Measurements from ENCODE around the gene USP31.
"Not testable (repeated sequence)": the region's sequence is repeated elsewhere in the genome, so short reads cannot be mapped to it uniquely, and the experiment has no call there.

USP31 gene

DNA sequence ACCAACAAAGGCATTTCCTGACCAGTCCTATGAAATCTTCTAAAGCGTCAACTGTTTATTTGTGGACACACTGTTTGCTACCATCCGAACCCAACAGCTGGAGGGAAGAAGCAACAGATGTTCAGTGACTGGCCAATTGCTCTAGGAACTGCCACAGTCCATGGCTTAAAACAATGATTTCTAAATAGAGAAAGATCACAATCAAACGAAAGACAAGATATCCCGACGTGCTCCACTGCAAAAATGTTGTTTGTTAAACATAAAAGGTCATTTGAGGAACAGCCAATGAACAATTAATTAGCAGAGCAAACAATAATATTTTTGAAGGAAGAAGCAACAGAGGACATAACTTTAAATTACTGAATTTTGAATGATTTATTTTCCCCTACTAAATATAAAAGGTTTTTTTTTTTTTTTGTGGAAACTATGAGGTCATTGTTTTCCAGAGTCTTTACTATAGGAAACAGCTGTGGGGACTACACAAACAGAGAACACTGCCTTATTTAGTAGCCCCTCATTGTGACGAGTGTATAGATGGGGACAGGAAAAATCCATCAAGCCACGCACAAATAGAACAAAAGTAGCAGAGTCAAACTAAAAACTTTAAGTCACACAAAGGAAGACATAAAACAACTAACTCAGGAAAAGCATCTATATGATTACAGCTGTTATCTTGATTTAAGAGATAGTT, 17.2 kb downstream of the USP31 start:
- no peak for DNase-seq

DNA sequence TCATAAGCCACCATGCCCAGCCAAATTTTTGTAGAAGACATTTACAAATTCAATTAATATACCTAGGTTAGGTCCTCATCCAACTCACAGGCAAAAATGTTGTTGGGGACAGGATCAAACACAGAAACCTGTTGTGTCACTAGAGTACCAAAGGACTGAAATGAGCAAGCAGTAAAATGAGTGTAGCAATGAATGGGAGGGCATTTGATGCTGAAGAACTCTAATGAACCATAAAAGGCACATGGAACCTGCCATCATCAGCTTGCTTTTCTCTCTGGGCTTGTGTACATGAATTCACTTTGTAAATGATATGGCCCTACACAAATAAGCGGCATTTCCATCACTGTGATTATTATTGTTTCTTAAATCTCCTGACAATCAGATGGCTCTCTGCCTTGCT, 17.8 kb downstream of the USP31 start:
- no peak for DNase-seq

DNA sequence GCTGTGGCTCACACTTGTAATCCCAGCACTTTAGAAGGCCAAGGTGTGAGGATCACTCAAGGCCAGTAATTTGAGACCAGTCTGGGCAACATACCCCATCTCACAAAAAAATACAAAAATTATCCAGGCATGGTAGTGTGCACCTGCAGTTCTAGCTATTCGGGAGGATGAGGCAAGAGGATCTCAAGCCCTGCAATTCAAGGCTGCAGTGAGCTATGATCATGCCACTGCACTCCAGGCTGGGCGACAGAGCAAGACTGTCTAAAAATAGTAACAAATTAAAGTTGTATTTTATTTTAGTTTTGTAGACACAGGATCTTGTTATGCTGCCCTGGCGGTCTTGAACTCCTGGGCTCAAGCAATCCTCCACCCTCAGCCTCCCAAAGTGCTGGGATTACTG, 18.2 kb downstream of the USP31 start:
- DNase-seq: no peak

DNA sequence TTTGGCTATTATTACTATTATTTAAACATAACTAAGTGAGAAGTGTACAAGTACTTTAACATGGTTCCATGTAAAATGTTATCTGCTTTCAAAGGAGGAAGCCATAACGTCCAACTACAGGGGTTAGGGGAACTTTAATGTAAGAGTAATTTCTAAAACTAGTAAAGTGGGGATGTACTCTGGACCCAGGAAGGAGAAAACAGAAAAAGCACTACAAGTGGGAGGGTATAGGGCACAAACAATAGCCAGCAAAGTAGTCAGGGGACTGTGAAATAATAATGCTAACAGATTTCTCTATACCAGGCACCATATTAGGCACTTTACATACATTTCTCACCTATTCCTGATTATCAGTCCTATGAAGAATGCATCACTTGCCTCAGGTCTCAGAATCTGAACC, 19.6 kb downstream of the USP31 start:
- DNase-seq: no peak

DNA sequence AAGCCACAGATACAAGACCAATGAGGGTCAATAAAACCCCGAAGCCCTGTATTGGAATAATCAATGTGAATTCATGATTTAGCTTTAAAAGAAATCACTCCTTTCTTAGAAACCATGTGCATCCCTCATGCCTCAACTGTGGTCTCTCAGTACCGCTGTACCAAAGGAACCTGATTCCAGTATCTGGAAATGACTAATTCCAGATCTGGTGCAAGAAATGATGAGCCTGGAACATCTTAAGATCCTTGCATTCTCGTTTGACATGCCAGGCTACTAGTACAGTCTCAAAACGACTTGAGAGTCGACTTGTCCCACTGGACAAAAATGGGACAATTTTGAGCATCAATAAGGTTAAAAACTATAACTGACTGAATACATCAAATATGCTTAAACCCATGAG, 21.2 kb downstream of the USP31 start:
- no peak for DNase-seq

DNA sequence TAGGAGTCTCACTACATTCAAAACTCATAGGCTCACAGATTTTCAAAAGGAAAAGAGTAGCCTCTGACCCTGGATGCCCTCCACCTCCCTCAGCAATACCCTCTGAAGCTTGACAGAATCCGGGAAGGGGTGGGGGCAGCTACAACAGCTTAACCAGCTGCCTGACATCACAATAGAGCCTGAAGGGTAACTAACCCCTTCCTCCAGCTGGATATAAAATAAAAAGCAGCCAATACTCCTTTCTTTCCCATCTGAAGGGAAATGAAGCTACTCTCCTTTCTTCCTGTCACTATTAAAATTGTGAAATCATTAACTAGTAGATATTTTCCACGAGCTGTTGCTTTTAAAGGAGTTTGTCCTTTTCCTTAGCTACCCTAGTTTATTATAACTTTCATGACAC, 24.0 kb downstream of the USP31 start:
- DNase-seq: no peak

DNA sequence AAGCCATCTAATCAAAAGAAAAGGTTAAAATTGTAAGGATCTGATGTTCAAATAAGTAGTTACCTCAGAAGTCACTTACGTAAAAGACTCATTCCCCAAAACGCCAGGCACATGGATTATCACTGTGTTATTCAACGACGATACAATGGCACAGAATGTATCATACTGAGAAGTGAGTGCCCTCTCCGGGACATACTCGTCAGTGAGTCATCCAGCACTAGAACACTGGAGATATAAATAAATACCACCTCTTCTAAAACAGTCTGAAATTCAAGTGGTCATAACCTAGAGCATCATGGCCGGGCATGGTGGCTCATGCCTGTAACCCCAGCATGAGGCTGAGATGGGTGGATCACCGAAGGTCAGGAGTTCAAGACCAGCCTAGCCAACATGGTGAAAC, 24.9 kb downstream of the USP31 start:
- DNase-seq: no peak

DNA sequence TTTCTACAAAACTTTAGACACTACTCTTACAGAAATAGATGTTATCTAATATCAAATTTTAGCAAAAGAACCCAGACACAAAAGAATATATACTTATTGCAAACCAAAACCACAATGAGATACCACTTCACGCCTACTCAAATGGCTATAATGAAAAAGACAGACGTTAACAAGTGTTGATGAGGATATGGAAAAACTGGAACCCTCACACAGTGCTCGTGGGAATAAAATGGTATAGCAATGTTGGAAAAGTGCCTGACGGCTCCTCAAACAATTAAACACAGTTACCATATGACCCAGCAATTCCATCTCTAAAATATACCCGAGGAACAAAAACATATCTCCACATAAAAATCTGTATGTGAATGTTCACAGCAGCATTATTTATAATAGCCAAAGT, 27.1 kb downstream of the USP31 start:
- DNase-seq: no peak

DNA sequence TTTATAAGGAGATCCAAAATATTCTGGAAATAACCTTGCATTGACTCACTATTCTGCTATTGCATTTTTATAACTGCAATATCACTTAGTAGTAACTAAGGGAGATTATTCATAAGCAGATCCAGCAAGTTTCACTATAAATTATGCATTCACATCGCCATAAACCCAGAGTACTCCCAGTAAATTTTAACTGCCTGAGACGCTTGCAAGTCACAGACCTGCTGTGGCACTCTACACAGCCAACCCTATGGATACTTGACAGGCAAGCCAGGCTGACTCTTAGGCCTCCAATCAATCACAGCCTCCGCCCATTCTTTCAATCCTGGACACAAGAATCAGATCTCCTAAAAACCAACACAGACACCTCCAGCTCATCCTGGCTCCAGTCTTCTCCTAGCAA, 28.2 kb downstream of the USP31 start:
- no peak for DNase-seq

DNA sequence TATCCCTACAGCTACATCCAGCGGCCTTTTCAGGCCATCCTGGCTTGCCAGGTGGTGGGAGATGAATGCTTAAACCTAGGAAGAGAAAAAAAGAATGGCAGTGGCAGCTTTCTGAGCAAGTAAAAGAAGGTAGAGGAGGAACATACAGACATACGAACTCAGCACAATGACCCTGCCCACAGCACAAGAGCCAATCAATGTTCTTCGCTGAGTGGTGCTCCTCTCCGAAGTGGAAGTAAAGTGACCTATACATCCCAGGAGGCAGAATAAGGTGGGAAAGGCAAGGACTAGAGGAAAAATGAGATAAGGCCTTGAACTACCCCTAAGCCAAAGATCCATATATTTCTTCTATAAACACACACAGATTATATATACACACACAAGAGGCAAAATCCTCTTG, 28.7 kb downstream of the USP31 start:
- DNase-seq: no peak

DNA sequence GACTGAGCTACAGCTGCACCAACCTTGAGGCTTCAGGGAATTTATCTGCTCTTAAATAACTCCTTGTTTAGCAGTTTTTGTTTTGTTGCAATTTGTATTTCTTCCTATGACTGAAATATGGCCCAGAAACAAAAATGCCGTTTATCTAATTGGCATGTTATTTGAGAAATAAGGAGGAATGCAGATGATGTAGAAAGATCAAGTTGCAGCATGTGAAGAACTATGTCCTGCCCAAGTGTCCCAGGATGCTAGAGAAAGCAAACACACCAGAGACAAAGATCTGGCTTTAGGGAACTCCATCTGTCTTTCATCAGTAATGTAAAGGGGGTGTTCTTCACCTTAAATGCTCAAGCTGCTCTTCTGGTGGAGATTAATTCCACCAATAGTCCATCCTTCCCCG, 29.7 kb downstream of the USP31 start:
- no peak for DNase-seq

DNA sequence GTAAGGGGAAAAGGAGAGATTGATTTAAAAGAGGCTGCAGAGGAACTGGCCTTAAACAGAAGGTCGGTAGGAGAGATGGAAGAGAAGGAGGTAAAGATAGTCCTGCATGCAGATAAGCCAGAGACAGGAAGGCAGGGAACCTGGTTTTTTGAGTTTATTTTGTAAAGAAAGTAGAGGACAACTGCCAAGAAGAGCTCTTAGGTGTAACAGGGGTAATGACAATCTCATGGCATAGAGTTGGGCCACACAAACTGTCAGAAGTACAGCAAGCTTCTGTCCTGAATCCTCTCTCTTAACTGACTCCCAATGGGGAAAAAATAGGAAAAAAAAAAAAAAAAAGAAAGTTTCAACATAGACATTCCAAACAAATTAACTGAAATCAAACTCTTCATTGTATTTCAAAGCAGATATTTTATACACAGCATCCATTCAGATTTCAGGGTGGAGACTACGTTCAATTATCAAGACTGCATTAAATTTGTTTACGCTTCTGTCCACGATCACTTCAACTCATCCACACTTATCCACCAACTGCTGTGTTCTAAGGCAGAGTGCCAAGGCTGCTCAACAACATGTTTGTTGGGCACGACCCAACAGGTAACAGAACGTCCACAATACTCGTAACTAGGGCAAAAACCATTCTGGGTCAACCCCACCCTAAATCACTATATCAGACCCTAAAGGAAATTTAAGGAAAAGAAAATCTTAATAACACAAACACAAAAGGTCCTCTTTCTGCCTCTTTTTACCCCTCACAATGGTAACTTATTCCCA, 34.9 kb downstream of the USP31 start:
- no peak for DNase-seq

DNA sequence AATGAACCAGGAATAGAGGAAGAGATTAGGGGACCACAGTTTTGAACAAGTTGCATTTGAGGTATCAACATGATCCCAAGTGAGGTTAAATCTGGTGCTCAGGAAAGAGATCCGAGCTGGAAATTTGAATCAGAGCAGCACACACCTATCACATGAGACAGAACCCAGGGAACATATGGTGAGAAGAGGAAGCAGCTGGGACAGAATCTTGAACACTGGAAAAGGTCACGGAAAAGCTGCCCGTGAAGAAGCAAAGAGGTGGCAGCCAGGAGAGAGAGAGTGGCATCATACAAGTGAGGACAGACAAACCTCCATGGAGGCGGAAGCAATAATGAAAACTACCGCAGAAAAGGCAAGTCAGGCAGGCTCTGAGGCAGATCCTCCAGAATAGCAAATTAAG, 36.1 kb downstream of the USP31 start:
- DNase-seq: no peak

DNA sequence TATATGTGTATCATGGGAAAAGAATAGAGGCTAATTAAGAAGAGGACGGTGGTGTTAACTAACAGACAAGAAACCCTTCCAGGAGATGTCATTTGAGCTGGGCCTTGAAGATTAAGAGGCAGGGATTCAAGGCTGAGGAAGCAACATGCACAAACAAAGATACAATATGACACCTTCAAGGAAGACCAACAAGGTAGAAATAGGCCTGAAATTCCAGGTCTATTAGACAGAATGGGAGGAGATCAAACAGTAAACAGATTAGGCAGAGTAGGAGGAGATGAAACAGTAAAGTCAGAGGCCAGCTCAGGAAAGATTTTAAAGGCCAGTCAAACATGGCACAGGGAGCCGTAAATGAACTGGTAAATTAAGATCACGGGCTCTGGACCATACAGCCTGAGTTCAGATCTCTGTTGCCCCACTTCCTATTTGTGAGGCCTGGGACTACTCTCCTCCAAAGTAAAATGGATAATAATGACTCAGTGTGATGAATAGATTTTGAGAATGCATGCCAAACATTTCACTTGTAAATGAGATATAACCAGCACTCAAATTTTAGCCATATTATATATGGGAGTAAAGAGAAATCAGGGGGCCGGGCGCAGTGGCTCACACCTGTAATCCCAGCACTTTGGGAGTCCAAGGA, 38.9 kb downstream of the USP31 start:
- DNase-seq: no peak

DNA sequence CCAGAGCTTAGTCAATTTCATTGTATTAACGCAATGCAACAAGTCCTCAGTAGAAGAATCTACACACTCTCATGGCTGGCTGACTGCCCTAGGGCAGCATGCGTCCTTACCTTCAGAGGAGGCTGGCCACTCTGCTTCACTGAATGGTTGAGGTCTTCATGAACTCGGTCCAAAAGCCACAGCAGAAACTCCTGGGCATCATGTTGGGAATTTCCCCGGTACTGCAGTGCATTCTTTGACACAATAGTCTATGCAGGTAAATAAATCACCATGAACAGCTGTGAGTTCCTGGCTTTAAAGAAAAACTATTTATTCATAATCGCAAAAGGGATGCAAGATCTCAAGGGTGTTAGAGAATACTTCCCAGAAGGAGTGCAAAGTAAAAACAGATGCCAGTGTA, 41.3 kb downstream of the USP31 start:
- no peak for DNase-seq

DNA sequence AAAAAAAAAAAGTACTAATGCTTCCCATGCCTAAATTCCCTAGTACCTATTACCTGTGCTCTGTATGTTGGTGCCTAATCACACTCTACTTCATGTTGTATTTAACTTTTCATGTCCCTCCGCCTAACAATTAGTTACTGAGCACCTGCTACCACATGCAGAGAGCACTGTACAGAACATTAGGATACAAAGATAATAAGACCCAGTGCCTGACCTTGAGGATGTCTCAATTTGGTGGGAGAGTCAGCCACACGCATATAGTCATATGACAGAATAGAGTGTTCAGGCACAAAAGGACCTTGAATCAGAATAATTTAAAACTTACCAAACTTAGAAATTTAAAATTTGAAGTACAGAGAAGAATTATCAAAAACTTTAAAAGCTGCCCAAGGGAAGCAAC, 42.1 kb downstream of the USP31 start:
- no peak for DNase-seq

DNA sequence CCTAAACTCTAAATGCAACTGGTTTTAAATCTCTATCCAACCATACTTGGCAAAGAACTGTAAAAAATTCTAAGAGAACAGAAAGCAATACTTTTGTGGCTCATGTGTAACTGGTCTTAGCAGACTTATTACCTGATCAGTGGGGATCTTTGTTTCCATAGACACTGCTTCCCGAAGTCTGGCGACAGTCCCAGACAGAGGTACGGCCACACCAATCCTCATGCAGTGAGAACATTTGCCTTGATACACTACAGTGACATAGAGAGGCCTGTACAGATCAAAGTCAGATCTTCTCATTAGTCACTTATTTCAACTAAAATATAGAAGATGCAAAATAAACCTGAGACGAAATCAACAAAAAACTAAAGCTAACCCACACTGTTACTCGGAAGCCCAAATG, 43.9 kb downstream of the USP31 start:
- no peak for DNase-seq

DNA sequence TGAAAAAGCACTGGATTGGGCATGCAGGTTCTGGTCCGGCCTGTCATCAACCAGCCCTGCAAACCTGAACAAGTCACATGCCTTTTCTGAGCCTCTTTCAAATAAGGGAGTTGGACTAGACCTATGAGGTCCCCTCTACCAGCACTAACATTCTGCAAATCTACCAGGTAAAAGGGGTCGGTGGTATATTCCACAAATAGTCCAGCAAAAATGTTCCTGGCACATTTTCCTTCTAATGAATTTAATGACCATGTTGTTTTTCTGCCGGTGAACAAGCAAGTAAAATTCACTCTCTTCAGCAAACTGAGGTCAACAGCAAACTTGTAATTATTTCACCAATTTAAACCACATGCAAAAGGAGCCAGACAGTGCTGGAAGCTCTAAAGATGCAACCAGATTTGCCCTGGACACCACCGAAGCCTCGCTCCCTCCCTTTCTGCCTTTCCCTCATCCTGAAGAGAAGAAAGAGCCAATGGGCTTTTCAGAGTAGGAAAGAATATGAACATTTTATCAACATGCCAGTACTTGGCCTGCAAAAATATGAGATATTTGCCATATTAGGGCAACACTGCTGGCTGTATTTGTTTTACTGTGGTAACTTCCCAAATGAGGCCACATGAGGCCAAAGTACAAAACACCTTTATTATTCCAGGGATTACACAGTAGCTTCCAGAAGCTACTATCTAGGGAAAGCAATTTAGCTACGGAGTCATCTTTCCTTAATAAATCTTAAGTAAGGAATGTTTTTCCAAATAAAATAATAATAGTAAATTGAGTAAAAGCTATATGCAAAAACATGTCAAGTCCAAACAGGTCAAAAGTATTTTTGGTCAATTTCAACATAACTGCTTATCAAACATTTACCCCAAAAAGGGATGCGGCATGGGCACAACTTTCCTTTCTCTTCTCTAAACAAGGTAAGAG, 45.0 kb downstream of the USP31 start:
- DNase-seq: no peak

DNA sequence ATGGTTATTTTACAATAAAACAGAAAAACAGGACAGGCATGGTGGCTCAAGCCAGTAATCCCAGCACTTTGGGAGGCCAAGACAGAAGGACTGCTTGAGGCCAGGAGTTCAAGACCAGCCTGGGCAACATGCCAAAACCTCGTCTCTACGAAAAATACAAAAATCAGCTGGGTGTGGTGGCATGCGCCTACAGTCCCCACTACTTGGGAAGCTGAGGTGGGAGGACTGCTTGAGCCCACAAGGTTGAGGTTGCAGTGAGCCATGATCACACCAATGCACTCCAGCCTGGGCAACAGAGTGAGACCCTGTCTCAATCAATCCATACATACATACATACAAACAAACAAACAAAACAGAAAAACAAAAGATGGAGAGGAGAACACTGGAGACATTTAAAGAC, 45.6 kb downstream of the USP31 start:
- DNase-seq: no peak

DNA sequence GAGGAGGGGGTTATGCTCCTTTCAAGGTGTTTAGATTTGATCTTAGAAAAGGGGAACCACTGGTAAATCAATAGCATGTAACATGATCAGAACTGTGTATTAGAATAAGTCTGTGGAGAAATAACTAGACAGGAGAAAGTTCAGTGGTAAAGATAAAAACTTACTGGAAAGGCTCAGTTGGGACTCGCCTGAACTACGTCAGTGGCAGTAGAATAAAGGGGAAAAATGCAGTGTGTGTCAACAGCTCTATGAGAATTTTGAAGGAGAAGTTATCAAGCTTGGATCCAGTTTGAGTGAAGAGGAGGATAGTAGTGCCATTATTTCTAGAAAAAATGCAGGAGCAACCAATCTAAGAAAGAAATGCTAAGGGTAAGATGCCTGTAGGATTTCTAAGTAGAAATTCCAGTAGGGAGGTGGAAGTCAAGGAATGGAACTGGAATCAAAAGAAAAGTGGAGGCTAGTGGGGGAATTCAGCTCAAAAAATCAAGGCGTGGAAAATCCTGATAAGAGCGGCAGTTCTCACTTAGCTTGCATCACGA, 48.2 kb downstream of the USP31 start:
- DNase-seq: no peak

DNA sequence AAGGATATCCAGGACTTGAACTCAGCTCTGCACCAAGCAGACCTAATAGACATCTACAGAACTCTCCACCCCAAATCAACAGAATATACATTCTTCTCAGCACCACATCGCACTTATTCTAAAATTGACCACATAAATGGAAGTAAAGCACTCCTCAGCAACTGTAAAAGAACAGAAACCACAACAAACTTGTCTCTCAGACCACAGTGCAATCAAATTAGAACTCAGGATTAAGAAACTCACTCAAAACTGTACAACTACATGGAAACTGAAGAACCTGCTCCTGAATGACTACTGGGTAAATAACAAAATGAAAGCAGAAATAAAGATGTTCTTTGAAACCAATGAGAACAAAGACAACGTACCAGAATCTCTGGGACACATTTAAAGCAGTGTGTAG, 52.8 kb downstream of the USP31 start:
- DNase-seq: peak in 1 of 2 donors; percentile 4

DNA sequence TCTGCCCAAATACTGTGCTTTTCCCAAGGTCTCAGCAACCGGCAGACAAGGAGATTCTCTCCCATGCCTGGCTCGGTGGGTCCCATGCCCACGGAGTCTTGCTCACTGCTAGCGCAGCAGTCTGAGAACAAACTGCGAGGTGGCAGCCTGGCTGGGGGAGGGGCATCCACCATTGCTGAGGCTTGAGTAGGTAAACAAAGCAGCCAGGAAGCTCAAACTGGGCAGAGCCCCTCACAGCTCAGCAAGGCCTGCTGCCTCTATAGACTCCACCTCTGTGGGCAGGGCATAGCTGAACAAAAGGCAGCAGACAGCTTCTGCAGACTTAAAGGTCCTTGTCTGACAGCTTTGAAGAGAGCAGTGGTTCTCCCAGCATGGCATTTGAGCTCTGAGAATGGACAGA, 55.1 kb downstream of the USP31 start:
- DNase-seq: not testable (repeated sequence)

DNA sequence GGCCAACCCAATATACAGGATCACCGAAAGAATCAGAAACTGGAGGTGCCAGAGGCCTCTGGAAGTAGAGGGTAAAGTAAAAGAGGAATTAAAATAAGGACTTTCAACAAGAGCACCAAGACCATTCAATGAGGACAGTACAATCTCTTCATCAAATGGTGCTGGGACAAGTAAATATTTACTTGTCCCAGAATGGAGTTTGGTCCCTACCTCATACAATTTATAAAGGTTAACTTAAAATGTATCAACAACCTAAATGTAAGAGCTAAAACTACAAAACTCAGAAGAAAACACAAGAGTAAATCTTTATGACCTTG, 56.5 kb downstream of the USP31 start:
- no peak for DNase-seq
